ENCODE results near the gene DMKN. TPM values are rescaled to one million over a fixed set of nuclear protein-coding genes. Genes with fewer than 3 reads are reported as not detected.

The DMKN gene
- total and polyA plus RNA-seq, 2 of the 8 experiments (the other 6 are each of a cell fraction or from before 2014, with no cell fraction given), result 290 to 330 TPM

DNA sequence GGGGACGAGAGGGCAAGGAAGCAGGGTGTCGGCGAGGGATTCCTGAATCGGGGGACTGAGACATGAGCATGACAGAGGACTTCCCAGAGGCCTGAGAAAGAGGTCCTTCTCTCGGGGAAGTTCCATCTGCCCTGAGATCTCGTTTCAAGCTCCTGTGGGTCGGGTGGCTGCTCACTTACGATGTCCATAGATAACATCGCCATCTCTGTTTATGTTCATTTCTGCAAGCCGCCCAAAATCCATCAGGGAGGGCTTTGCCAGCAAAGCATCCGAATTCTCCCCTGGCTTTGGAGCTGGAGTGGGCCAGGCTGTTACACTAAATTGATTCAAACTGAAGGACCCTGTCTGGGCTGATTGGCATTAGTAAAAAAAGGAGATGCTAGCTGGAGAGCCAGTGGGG lies 5.9 kb downstream of the DMKN start:
- Histone ChIP-seq H3K79me1 (ENCODE audit: low read depth, low read length) (peaks cover 2% of the 10 kb centered on the region; the same call in 1 of the 2 replicates), H3K4me2 (ENCODE audit: insufficient read depth in 1 of 2, low read depth in 2 of 2, low read length in 2 of 2) (peak overlapping the region in 1 of 2 experiments; percentile 86; a peak in 1 of 4 replicates), H3K4me1 (replicated peaks in 1 of 4; ENCODE audit: control insufficient read depth in 3 of 4, insufficient read depth in 4 of 4, low read length in 3 of 4) (peaks cover 0 to 7% (median 7%) of the 10 kb centered on the region in 4 experiments; a peak in 6 of 7 replicates), H3K36me3 (ENCODE audit: control insufficient read depth in 2 of 4, insufficient read depth in 4 of 4, low read length in 3 of 4) (peaks cover 14 to 43% (median 29%) of the 10 kb centered on the region in 4 experiments), H3K23ac (ENCODE audit: insufficient read length) (no peak overlapping the region), H4K91ac (replicated peaks; ENCODE audit: insufficient read length, low read length) (no peak overlapping the region), H4K5ac (ENCODE audit: insufficient read length, low read depth, low read length) (no peak overlapping the region), H3K14ac (ENCODE audit: insufficient read length) (no peak overlapping the region), H2AFZ (ENCODE audit: low read length) (no peak overlapping the region), H3K27me3 (replicated peaks in 1 of 4; ENCODE audit: control insufficient read depth in 3 of 4, extremely low read depth in 1 of 4, insufficient read depth in 3 of 4, low read length in 3 of 4) (peaks cover 0 to 5% (median 2%) of the 10 kb centered on the region in 4 experiments; a peak in 2 of 7 replicates), H3K9me3 (ENCODE audit: insufficient read depth in 2 of 2, low read depth in 1 of 2, low read length in 1 of 2) (no peaks in the 10 kb centered on the region), H3K18ac (ENCODE audit: extremely low read depth, low read length) (no peak overlapping the region), H3K4ac (replicated peaks; ENCODE audit: insufficient read length, low read depth, low read length) (no peak overlapping the region), H3K79me2 (ENCODE audit: control insufficient read depth in 1 of 2, insufficient read depth in 2 of 2, low read length in 2 of 2) (peaks cover 0 to 34% of the 10 kb centered on the region in 2 experiments; a peak in 2 of 4 replicates), H3K56ac (replicated peaks; ENCODE audit: insufficient read length, low read depth, low read length) (no peak overlapping the region), H3K23me2 (ENCODE audit: low read depth, low read length) (peaks cover 9% of the 10 kb centered on the region), H2BK20ac (ENCODE audit: low read length) (no peak overlapping the region), H3K9ac (replicated peaks in 1 of 4; ENCODE audit: extremely low read depth in 1 of 4, low read depth in 3 of 4, low read length in 3 of 4) (no peak overlapping the region), H2BK120ac (replicated peaks; ENCODE audit: low read depth, low read length) (no peak overlapping the region), H2BK5ac (ENCODE audit: low read depth, low read length) (no peak overlapping the region), H4K8ac (ENCODE audit: extremely low read depth, insufficient read depth, low read length) (no peak overlapping the region), H4K20me1 (replicated peaks in 1 of 2; ENCODE audit: control insufficient read depth in 1 of 2, insufficient read depth in 2 of 2, low read length in 2 of 2) (peaks cover 0 to 5% of the 10 kb centered on the region in 2 experiments), H2BK12ac (ENCODE audit: low read depth, low read length) (no peak overlapping the region), H3K27ac (ENCODE audit: low read depth, low read length) (no peak overlapping the region), H3K4me3 (ENCODE audit: extremely low read depth in 1 of 4, insufficient read depth in 2 of 4, low read depth in 3 of 4, low read length in 4 of 4) (peak overlapping the region in 1 of 4 experiments; percentile 89; a peak in 1 of 8 replicates), H2BK15ac (ENCODE audit: low read length) (no peak overlapping the region), H2AK5ac (ENCODE audit: low read depth, low read length) (no peak overlapping the region)
- CTCF ChIA-PET (ENCODE audit: partially characterized antibody), result interaction anchor here (0.9 to 2.3 kb wide), 8 partner anchors 10 to 201 kb away, joined by 3 to 10 read pairs (median 4); no protein-coding TSS in a partner anchor
- TF ChIP-seq GABPA (IDR thresholded peaks at IDR 0.05; ENCODE audit: borderline replicate concordance, insufficient read depth, low read length) (no peak), POLR2AphosphoS5 (IDR thresholded peaks at IDR 0.05; ENCODE audit: low read depth, low read length) (peak; percentile 43; the same call in 1 of the 2 replicates), POLR2A (IDR thresholded peaks at IDR 0.05; ENCODE audit: control extremely low read depth in 1 of 2, low read depth in 2 of 2, low read length in 2 of 2) (peak in 1 of 2 experiments; percentile 34; a peak in 1 of 3 replicates)
- DNase-seq (ENCODE audit: low read depth in 1 of 2, low spot score in 2 of 2), result no peak
- 91% methylated on average over 11 of the region's 11 CpGs; no CpG with 5 or more reads in 1 of the 2 experiments for WGBS, 2 experiments (ENCODE audit: extremely low coverage in 1 of 2, insufficient coverage in 1 of 2, insufficient read length in 1 of 2, insufficient replicate concordance in 2 of 2, low coverage in 1 of 2, low lambda C conversion rate in 2 of 2, missing lambda C conversion rate in 1 of 2)
- FAIRE-seq, result no peak
- POLR2A ChIA-PET (ENCODE audit: partially characterized antibody), result interaction anchor here (1.0 to 7.4 kb wide), 8 partner anchors 11 to 131 kb away, joined by 3 to 110 read pairs (median 22); partner anchors contain the start of genes KRTDAP and TMEM147

Data from H1 (cell line).